ENCODE results near the gene SMKR1.

DNA sequence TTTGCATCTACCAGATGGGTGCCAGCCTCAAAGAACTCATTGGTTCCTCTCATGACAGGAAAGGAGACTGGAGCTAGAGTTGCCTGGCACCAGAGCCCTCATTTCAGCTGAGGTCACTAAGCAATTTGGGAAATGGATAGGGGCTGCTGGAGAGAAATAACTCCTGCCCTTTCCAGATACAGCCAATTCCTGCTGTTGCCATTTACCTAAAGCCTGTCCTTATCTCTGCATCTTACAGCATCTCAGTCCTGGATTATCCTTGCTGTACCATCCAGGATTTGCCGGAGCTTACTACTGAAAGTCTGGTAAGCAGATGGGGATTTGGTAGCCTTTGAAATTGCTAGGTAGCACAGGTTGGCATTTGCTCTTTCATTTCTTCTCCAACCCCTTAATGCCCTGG lies 31.9 kb upstream of the SMKR1 start:
- no peak for TF ChIP-seq CTCF (IDR thresholded peaks at IDR 0.05)
- TF ChIP-seq POLR2A (IDR thresholded peaks at IDR 0.05), result no peak
